Glomerular visceral epithelial cell (primary cell): ENCODE measurements around the gene ANKS3.

Source experiments
- DNase-seq: peaks from one replicate; pipeline ENCODE4 v3.0.0-alpha.2; 2016; ENCODE audit errors: extremely low spot score

The ANKS3 gene, protein sequence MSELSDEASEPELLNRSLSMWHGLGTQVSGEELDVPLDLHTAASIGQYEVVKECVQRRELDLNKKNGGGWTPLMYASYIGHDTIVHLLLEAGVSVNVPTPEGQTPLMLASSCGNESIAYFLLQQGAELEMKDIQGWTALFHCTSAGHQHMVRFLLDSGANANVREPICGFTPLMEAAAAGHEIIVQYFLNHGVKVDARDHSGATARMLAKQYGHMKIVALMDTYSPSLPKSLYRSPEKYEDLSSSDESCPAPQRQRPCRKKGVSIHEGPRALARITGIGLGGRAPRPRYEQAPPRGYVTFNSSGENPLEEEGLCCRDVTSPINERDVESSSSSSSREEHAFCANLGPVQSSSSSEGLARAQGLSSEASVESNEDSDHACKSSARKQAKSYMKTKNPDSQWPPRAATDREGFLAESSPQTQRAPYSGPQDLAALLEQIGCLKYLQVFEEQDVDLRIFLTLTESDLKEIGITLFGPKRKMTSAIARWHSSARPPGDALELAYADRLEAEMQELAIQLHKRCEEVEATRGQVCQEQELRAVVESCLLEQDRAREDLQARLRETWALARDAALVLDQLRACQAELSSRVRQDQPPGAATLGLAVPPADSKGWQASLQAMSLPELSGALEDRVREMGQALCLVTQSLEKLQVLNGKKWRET

DNA sequence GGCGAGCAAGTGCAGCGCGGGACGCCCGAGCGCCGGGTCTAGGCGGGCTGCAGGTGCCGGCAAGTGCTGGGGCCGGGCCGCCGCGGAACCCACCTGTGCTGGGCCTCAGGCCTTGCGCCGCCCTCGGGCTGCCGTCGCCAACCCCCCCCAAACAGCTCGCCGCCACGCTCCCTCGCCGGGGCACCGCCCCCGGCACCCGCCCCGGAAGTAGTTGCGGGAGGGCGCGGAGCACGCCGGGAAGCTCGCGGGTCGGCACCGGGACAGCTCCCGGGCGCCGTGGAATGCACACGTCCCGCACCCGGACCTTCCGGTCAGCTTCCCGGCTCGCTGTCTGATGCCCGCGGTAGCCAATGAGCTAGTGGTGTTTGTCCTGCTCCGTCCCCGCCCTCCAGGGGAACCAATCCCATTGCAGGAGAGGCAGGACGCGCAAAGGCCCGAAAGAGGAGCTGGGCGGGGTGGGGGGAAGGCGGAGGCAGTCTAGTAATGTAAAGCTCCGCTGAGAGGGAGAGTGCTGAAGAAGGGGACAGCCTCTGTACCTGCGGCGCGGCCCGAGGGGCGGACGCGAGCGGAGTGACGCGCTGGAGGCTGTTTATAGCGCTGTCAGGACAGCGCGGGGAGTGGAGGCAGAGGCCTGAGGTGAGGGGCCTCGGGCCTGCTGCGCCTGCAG is at the start of gene ANKS3, which contains the start of gene DNAAF8:
Gene ANKS3 (minus strand): TSS at position 209 of the 667 bp plus-strand sequence. CDS start 4,122 bp downstream, outside the sequence.
Gene DNAAF8 (plus strand): TSS at position 475 of the 667 bp plus-strand sequence. CDS start 1,978 bp downstream, outside the sequence.
- DNase-seq = peak; percentile 96

DNA sequence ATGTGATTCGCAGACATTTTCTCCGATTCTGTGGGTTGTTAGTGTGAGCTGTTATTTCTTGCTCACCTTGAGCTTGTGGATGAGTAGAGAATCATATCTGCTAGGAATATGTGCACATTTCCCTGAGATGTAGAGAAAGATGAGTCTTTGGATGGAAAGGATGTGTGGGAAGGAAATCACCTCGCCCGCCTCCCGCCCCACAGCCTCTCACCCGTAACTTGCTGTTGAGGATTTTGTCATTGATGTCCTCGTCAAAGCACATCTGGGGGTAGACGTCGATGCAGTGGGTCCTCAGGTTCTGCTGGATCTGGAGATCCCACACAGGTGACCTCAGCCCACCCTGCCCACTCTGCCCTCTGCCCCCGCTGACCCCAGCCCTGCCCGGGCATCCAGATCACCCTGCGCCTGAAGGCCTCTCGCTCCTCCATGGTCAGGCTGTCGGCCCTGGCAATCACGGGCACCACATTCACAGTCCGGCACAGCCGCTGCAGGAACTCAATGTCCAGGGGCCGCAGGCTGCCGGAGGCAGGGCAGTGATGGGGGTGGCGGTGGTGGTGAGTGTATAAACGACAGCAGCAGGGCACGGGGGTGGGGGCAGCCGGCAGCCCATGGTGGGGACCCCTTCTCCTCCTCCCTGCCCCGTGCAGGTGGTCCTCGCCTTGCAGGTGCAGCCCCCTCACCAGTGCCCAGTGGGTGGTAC is 49.3 kb upstream of the ANKS3 start:
- no peak for DNase-seq

DNA sequence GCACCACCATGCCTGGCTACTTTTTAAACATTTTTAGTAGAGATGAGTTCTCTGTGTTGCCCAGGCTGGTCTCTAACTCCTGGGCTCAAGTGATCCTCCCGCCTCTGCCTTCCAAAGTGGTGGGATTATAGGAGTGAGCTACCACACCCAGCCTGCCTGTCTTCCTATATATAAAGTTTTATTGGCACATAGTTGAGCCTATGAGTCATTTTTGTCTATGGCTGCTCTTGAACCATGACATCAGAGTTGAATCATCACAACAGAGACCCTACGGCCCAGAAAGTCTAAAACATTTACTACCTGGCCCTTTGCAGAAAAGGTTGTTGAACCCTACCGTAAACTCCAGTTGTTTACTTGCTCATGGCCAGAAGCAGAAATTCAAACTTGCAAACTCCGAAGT is 46.2 kb upstream of the ANKS3 start:
- no peak for DNase-seq

GRCh38 chr16:4778050-4778392 is 44.0 kb upstream of the ANKS3 start:
- DNase-seq = no peak

DNA sequence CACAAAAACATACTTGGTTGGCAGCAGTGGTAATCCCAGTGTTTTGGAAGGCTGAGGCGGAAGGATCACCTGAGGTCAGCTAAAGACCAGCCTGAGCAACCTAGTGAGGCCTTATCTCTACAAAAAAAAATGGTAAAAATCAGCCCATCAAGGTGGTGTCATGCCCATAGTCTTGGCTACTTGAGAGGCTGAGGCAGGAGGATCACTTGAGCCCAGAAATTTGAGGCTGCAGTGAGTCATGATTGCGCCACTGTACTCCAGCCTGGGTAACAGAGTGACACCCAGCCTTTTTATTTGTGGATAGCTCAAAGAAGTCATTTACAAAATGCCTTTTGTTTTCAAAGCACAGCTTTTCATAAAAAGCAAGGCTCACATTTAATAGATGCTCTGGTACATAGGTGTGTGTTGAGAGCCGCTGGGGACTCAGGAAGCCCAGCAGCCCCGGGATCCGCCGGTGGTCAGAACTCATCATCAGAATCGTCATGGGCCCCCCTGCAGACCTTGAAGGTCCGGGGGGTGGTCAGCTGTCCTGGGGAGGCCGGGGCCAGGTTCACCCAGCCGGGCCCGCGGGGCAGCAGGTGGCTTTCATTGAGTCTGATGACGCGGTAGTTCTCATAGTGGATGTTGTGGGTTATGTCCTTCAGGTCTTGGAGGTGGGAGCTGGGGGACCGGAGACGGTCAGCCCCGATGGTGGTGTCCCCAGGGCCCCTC is 43.4 kb upstream of the ANKS3 start:
- DNase-seq = no peak

DNA sequence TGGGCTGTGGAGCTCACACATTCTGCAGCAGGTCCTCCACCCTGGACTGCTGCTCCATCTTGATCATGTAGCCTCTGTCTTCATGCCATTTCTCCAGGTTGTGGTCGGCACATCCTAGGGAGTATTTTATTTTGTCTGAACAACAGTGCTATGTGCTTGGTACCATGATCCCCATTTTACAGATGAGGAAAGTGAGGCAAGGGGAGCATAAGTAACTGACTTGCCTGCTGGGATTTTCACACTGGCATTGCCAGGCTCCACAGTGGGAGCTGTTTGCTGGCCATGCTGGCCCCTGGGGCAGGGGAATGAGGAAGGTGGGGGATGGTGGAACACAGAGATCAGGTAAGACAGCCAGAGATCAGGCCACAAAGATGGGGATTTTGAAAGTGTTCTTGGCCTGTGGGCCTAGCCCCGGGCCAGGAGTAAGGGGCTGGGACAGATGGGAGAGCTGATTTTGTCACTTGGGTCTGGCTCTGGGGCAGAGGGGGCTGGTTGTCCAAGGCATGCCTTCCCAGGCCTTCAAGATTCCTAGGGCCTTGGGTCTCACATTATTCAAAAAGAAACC is 42.2 kb upstream of the ANKS3 start:
- DNase-seq = no peak

DNA sequence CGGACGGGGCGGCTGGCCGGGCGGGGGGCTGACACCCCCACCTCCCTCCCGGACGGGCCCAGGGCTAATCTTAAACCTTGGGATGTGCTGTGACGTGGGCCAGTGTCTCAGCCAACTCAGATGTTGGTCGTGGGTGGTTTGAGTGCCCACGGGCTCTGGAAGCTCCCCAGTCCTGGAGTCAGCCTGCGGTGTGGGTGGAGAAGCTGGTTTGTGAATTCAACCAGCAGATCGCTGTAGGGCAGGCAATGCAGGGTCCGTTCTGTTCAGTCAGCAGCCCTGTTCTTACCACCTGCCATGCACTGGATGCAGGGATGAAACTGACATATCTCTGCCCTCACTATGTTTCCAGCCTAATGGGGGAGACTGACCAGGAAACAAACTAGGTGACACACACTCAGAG is 40.9 kb upstream of the ANKS3 start:
- DNase-seq = no peak

GRCh38 chr16:4772351-4772750 is 38.3 kb upstream of the ANKS3 start:
- no peak for DNase-seq

GRCh38 chr16:4771646-4772045 is 37.6 kb upstream of the ANKS3 start:
- no peak for DNase-seq

DNA sequence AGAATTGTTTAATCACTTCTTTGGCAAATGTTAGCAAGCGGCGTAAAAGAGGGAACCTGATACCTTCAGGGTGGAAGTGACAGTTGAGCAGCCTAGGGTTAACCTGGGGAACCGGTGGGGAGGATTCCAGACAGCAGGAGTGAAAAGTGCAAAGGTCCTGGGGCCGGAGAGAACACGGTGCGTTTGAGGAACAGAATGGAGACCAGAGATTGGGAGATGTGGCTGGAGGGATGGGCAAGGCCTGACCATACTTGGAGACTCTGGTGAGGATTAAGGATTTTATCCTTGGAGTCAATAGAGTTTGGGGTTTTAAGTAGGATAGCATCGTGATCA is 35.2 kb upstream of the ANKS3 start:
- DNase-seq = no peak

GRCh38 chr16:4768549-4769305 is 34.7 kb upstream of the ANKS3 start:
- DNase-seq = peak; percentile 91

- no peak for DNase-seq
These were observed 33.9 kb upstream of the ANKS3 start for GRCh38 chr16:4767872-4768548.

GRCh38 chr16:4766875-4767628 is 33.0 kb upstream of the ANKS3 start, which contains the start of gene ZNF500:
Gene ZNF500, minus strand, starts transcription at chr16:4767162. Its CDS starts 1,184 bp downstream, at chr16:4765978.
- peak; percentile 91 for DNase-seq

GRCh38 chr16:4765511-4766474 is 31.7 kb upstream of the ANKS3 start:
- DNase-seq = no peak

DNA sequence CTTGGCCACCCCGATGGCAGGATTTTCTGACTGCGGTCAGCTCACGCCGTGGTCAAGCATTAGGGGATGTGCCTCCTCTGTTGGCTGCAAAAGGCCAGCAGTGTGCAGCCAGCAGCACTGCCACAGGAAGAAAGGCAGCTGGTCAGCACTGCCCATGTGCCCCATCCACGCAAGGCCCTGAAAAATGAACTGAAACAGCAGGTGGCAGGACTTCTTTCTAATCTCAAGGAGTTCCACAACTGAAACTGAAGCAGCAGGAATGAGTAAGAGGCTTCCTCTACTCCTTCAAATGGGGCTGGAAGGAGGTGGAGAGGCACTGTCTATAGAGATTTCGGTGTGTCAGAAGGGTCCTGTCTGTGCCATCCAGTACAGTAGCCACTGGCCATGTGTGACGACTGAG is 29.7 kb upstream of the ANKS3 start:
- DNase-seq = no peak

- DNase-seq = no peak
These were observed 28.1 kb upstream of the ANKS3 start for GRCh38 chr16:4762205-4762604.

GRCh38 chr16:4760221-4760910 is 26.3 kb upstream of the ANKS3 start:
- no peak for DNase-seq
